Measurements from ENCODE around the gene GDAP1L1.
A peak's percentile ranks its signal among the peaks of the same experiment; 100 is the strongest.

Gene GDAP1L1

GRCh38 chr20:44245977-44246376 lies 1.1 kb upstream of the GDAP1L1 start:
- H3K18ac ChIP-seq (ENCODE audit: low read depth in 1 of 2, low read length in 2 of 2), result no peak overlapping the region
- H3K4me1 ChIP-seq (ENCODE audit: control insufficient read depth, insufficient read depth, low read depth, low read length), result peaks cover 7% of the 10 kb centered on the region
- H3K9ac ChIP-seq (ENCODE audit: low read length), result no peak overlapping the region
- H2BK120ac ChIP-seq (ENCODE audit: low read depth, low read length), result no peak overlapping the region
- no peak overlapping the region for H2BK15ac ChIP-seq (ENCODE audit: low read depth, poor library complexity, severe bottlenecking)
- H3K27ac ChIP-seq (ENCODE audit: low read length, poor library complexity, severe bottlenecking), result no peak overlapping the region
- H2AFZ ChIP-seq (ENCODE audit: low read depth, low read length), result no peak overlapping the region
- H2AK5ac ChIP-seq (ENCODE audit: low read length, severe bottlenecking), result no peak overlapping the region
- no peak overlapping the region for H3K4ac ChIP-seq (ENCODE audit: low read depth in 1 of 2, low read length in 2 of 2)
- no peak overlapping the region for H3K23ac ChIP-seq (ENCODE audit: low read length in 2 of 2)
- H3K36me3 ChIP-seq (ENCODE audit: control insufficient read depth in 1 of 2, insufficient read depth in 2 of 2, low read depth in 1 of 2, low read length in 2 of 2), result no peaks in the 10 kb centered on the region
- no peak overlapping the region for H4K8ac ChIP-seq (ENCODE audit: low read length)
- no peaks in the 10 kb centered on the region for H3K79me1 ChIP-seq (replicated peaks; ENCODE audit: low read length, poor library complexity, severe bottlenecking)
- no peak overlapping the region for H2BK5ac ChIP-seq (ENCODE audit: low read depth, low read length, poor library complexity, severe bottlenecking)
- H3K4me3 ChIP-seq (ENCODE audit: insufficient read depth in 1 of 2, low read depth in 1 of 2, low read length in 2 of 2), result no peak overlapping the region
- no peak overlapping the region for H2BK12ac ChIP-seq (ENCODE audit: low read length in 2 of 2)
- no peak overlapping the region for H4K91ac ChIP-seq (ENCODE audit: low read length)
- no peak overlapping the region for H3K4me2 ChIP-seq (ENCODE audit: low read length, poor library complexity, severe bottlenecking)
- no peak for DNase-seq
- H3K14ac ChIP-seq (ENCODE audit: low read length in 2 of 2), result no peak overlapping the region
- H3K27me3 ChIP-seq (ENCODE audit: control insufficient read depth in 1 of 2, insufficient read depth in 1 of 2, low read length in 2 of 2), result peaks cover 36 to 68% of the 10 kb centered on the region in 2 experiments
- 73% methylated on average over 3 of the region's 4 CpGs for WGBS
- no peaks in the 10 kb centered on the region for H3K9me3 ChIP-seq (ENCODE audit: control insufficient read depth, low read length)

GRCh38 chr20:44247586-44248409 lies 690 bp downstream of the GDAP1L1 start:
- Histone ChIP-seq H3K27ac (ENCODE audit: low read length, poor library complexity, severe bottlenecking) (no peak overlapping the region), H4K8ac (ENCODE audit: low read length) (no peak overlapping the region), H2BK12ac (ENCODE audit: low read length in 2 of 2) (no peak overlapping the region), H3K9me3 (ENCODE audit: control insufficient read depth, low read length) (no peaks in the 10 kb centered on the region), H2BK120ac (ENCODE audit: low read depth, low read length) (no peak overlapping the region), H3K23ac (ENCODE audit: low read length in 2 of 2) (peak overlapping the region in 1 of 2 experiments; percentile 37), H3K4me2 (ENCODE audit: low read length, poor library complexity, severe bottlenecking) (no peak overlapping the region), H2BK15ac (ENCODE audit: low read depth, poor library complexity, severe bottlenecking) (no peak overlapping the region), H2AK5ac (ENCODE audit: low read length, severe bottlenecking) (no peak overlapping the region), H3K4me3 (ENCODE audit: insufficient read depth in 1 of 2, low read depth in 1 of 2, low read length in 2 of 2) (peak overlapping the region in 1 of 2 experiments; percentile 67), H2AFZ (ENCODE audit: low read depth, low read length) (no peak overlapping the region), H3K4ac (ENCODE audit: low read depth in 1 of 2, low read length in 2 of 2) (no peak overlapping the region), H3K18ac (ENCODE audit: low read depth in 1 of 2, low read length in 2 of 2) (no peak overlapping the region), H3K14ac (ENCODE audit: low read length in 2 of 2) (peak overlapping the region in 1 of 2 experiments; percentile 19), H3K79me1 (replicated peaks; ENCODE audit: low read length, poor library complexity, severe bottlenecking) (no peaks in the 10 kb centered on the region), H3K36me3 (ENCODE audit: control insufficient read depth in 1 of 2, insufficient read depth in 2 of 2, low read depth in 1 of 2, low read length in 2 of 2) (no peaks in the 10 kb centered on the region), H2BK5ac (ENCODE audit: low read depth, low read length, poor library complexity, severe bottlenecking) (no peak overlapping the region), H3K27me3 (ENCODE audit: control insufficient read depth in 1 of 2, insufficient read depth in 1 of 2, low read length in 2 of 2) (peaks cover 36 to 59% of the 10 kb centered on the region in 2 experiments), H4K91ac (ENCODE audit: low read length) (no peak overlapping the region), H3K9ac (ENCODE audit: low read length) (no peak overlapping the region), H3K4me1 (ENCODE audit: control insufficient read depth, insufficient read depth, low read depth, low read length) (peaks cover 7% of the 10 kb centered on the region)
- peak; percentile 46 for DNase-seq
- 6% methylated on average over 16 of the region's 31 CpGs for WGBS

- Histone ChIP-seq H3K4me2 (ENCODE audit: low read length, poor library complexity, severe bottlenecking) (no peak overlapping the region), H3K4me1 (ENCODE audit: control insufficient read depth, insufficient read depth, low read depth, low read length) (peaks cover 7% of the 10 kb centered on the region), H3K14ac (ENCODE audit: low read length in 2 of 2) (no peak overlapping the region), H3K9me3 (ENCODE audit: control insufficient read depth, low read length) (no peaks in the 10 kb centered on the region), H2BK15ac (ENCODE audit: low read depth, poor library complexity, severe bottlenecking) (no peak overlapping the region), H3K9ac (ENCODE audit: low read length) (no peak overlapping the region), H3K4me3 (ENCODE audit: insufficient read depth in 1 of 2, low read depth in 1 of 2, low read length in 2 of 2) (no peak overlapping the region), H3K36me3 (ENCODE audit: control insufficient read depth in 1 of 2, insufficient read depth in 2 of 2, low read depth in 1 of 2, low read length in 2 of 2) (no peaks in the 10 kb centered on the region), H2AK5ac (ENCODE audit: low read length, severe bottlenecking) (no peak overlapping the region), H3K79me1 (replicated peaks; ENCODE audit: low read length, poor library complexity, severe bottlenecking) (no peaks in the 10 kb centered on the region), H2BK120ac (ENCODE audit: low read depth, low read length) (no peak overlapping the region), H2BK12ac (ENCODE audit: low read length in 2 of 2) (no peak overlapping the region), H3K27me3 (ENCODE audit: control insufficient read depth in 1 of 2, insufficient read depth in 1 of 2, low read length in 2 of 2) (peaks cover 36 to 59% of the 10 kb centered on the region in 2 experiments), H3K4ac (ENCODE audit: low read depth in 1 of 2, low read length in 2 of 2) (no peak overlapping the region), H4K8ac (ENCODE audit: low read length) (no peak overlapping the region), H3K18ac (ENCODE audit: low read depth in 1 of 2, low read length in 2 of 2) (no peak overlapping the region), H3K23ac (ENCODE audit: low read length in 2 of 2) (no peak overlapping the region), H2BK5ac (ENCODE audit: low read depth, low read length, poor library complexity, severe bottlenecking) (no peak overlapping the region), H4K91ac (ENCODE audit: low read length) (no peak overlapping the region), H3K27ac (ENCODE audit: low read length, poor library complexity, severe bottlenecking) (no peak overlapping the region), H2AFZ (ENCODE audit: low read depth, low read length) (no peak overlapping the region)
- DNase-seq, result no peak
- 14% methylated on average over 2 of the region's 3 CpGs for WGBS
Measured at GRCh38 chr20:44248410-44248759, 1.3 kb downstream of the GDAP1L1 start.

GRCh38 chr20:44251284-44251683 lies 4.2 kb downstream of the GDAP1L1 start:
- no peak overlapping the region for H2BK12ac ChIP-seq (ENCODE audit: low read length in 2 of 2)
- H3K36me3 ChIP-seq (ENCODE audit: control insufficient read depth in 1 of 2, insufficient read depth in 2 of 2, low read depth in 1 of 2, low read length in 2 of 2), result no peaks in the 10 kb centered on the region
- H3K27ac ChIP-seq (ENCODE audit: low read length, poor library complexity, severe bottlenecking), result no peak overlapping the region
- H3K23ac ChIP-seq (ENCODE audit: low read length in 2 of 2), result no peak overlapping the region
- H3K4ac ChIP-seq (ENCODE audit: low read depth in 1 of 2, low read length in 2 of 2), result no peak overlapping the region
- H3K27me3 ChIP-seq (ENCODE audit: control insufficient read depth in 1 of 2, insufficient read depth in 1 of 2, low read length in 2 of 2), result peaks cover 22 to 38% of the 10 kb centered on the region in 2 experiments
- WGBS, result 51% methylated on average over 4 of the region's 4 CpGs
- no peak overlapping the region for H3K9ac ChIP-seq (ENCODE audit: low read length)
- H3K14ac ChIP-seq (ENCODE audit: low read length in 2 of 2), result no peak overlapping the region
- H3K9me3 ChIP-seq (ENCODE audit: control insufficient read depth, low read length), result no peaks in the 10 kb centered on the region
- no peak overlapping the region for H2AFZ ChIP-seq (ENCODE audit: low read depth, low read length)
- H2AK5ac ChIP-seq (ENCODE audit: low read length, severe bottlenecking), result no peak overlapping the region
- H3K79me1 ChIP-seq (replicated peaks; ENCODE audit: low read length, poor library complexity, severe bottlenecking), result no peaks in the 10 kb centered on the region
- H2BK15ac ChIP-seq (ENCODE audit: low read depth, poor library complexity, severe bottlenecking), result no peak overlapping the region
- H3K18ac ChIP-seq (ENCODE audit: low read depth in 1 of 2, low read length in 2 of 2), result no peak overlapping the region
- no peak overlapping the region for H2BK120ac ChIP-seq (ENCODE audit: low read depth, low read length)
- H3K4me1 ChIP-seq (ENCODE audit: control insufficient read depth, insufficient read depth, low read depth, low read length), result peaks cover 7% of the 10 kb centered on the region
- no peak overlapping the region for H3K4me3 ChIP-seq (ENCODE audit: insufficient read depth in 1 of 2, low read depth in 1 of 2, low read length in 2 of 2)
- H4K8ac ChIP-seq (ENCODE audit: low read length), result no peak overlapping the region
- no peak for DNase-seq
- no peak overlapping the region for H2BK5ac ChIP-seq (ENCODE audit: low read depth, low read length, poor library complexity, severe bottlenecking)
- no peak overlapping the region for H4K91ac ChIP-seq (ENCODE audit: low read length)
- no peak overlapping the region for H3K4me2 ChIP-seq (ENCODE audit: low read length, poor library complexity, severe bottlenecking)
